ENCODE measurements around the gene ACE. TPM values are rescaled to one million over a fixed set of nuclear protein-coding genes. Genes with fewer than 3 reads are reported as not detected.

The ACE gene
- total RNA-seq, 1 donor from 2014 or later = 4.5 TPM

DNA sequence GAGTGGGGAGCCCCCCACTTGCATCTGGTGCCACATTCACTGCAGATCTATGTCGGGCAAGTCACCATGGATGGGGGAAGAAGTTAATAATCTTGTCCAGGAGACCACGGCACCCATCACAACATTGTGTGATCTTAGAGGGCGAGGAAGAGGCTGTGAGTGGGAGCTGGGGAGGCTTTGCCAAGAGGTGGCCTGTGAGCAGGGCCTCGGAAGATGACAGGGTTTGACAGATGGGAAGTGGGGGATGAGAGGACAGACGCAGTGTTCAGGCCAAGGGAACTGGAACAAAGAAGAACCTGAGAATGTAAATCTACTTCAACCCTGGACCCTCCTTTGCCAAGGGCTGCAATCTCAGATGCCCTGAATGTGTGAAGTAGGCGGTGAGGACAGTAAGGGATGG is 12.4 kb downstream of the ACE start:
- no peak for FAIRE-seq
- no peak for DNase-seq (ENCODE audit: low spot score in 2 of 2)

DNA sequence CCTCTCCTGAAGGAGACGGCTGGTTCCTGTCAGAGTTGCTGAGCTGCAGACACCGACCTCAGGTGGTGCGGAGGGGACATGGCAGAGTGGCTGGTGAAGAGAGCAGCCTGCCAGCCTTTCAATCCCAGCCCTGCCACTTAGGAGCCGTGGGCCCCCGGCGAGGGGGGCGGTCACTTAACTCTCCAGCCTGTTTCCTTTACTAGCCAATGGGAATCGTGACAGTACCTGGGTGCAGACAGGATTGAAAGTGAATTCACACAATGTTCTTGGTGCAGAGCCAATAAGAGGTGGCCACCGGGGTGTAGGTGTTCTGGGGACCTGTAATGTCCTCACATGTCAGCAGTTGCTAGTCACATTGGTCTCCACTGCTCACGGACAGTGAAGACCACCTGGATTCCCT is 13.5 kb downstream of the ACE start:
- FAIRE-seq = no peak
- no peak for DNase-seq (ENCODE audit: low spot score in 2 of 2)

DNA sequence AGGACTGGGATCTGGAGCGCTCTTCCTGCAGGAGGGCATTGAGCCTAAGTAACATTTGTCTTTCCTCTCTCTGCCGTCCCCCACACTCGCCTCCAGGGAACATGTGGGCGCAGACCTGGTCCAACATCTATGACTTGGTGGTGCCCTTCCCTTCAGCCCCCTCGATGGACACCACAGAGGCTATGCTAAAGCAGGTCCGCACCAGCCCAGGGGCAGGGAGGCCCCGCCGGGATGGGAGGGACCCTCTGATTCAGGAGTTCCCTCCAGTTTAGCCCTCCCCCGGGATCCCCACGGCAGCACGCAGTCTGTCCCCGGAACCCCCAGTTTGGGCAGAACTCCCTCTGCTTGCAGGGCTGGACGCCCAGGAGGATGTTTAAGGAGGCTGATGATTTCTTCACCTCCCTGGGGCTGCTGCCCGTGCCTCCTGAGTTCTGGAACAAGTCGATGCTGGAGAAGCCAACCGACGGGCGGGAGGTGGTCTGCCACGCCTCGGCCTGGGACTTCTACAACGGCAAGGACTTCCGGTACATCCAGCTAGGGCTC is 14.1 kb downstream of the ACE start:
- DNase-seq (ENCODE audit: low spot score in 2 of 2) = no peak
- no peak for FAIRE-seq

DNA sequence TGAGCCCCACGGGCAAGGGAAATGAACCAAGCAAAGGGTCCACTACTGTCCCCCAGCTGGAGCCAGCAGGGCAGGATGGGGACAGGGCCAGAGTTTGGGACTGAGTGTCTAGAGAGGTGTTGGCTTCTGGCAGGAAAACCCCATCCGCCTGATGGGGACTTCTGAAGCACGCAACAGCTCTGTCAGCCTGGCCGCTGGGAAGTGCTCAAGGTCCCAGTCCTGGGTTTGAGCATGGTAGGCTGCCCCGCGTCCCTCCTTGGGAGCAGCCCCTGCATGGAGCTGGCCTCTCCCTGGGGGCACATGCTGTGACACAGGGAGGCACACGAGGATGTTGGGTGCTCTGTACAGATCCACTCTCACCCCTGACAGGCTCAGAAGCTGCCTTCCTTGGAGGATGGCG is 14.6 kb downstream of the ACE start:
- FAIRE-seq = no peak
- DNase-seq (ENCODE audit: low spot score in 2 of 2) = no peak

DNA sequence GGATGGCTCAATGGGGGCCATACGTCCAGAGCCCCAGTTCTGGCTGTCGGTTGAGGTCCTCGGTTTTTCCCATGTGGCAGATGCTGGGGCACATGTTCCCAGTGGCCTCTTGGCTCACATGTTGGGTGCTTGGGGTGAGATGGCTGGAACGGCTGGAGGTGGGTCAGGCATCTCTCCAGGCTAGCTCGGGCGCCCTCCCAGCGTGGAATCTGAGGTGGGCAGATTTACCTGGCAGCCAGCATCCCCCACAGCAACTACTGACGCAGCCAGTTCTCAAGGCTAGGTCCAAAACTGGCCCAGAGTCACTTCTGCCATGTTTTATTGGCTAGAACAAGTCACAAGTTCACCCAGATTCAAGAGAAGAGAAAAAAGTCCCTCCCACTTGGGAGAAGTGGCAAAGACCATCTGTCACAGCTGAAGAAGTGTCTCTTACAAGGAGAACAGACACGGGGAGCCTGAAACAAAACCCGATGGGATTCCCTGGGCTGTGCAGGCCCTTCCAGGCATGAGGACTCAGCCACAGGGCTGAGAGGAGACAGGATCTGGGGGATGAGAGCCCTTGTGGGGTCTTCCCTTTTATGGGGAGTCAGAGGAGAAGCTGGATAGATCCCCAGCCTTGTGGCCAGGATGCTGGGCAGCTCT is 15.2 kb downstream of the ACE start:
- DNase-seq (ENCODE audit: low spot score in 2 of 2) (no peak), FAIRE-seq (no peak)

DNA sequence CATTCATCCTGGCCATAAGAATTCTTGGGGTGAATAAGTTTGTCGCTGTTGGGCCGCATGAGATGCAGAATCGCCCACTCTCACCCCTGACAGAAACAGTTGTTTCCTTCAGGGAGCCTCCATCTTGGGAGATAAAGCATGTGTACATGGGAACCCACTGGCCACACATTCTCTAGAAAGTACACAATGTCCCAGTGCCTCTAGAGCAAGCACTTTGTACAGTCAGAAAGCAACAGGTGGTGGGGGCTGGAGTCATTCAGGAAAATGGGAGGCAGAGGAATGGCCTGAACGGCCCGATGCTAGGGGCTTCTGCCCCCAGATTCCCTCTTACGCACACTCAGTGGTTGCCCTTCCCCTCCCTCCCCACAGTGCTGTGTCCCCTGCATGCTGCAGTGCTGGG is 16.1 kb downstream of the ACE start:
- DNase-seq (ENCODE audit: low spot score in 2 of 2) (no peak), FAIRE-seq (no peak)

DNA sequence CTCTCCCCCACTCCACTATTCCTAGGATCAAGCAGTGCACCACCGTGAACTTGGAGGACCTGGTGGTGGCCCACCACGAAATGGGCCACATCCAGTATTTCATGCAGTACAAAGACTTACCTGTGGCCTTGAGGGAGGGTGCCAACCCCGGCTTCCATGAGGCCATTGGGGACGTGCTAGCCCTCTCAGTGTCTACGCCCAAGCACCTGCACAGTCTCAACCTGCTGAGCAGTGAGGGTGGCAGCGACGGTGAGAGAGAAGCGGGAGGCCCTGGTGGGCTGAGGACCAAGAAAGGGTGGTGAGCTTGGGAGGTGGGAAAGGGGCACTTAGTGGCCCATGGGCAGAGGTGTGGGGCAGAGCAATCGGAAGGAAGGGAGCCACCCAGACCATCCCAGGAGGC is 16.6 kb downstream of the ACE start:
- no peak for FAIRE-seq
- DNase-seq (ENCODE audit: low spot score in 2 of 2) = no peak

DNA sequence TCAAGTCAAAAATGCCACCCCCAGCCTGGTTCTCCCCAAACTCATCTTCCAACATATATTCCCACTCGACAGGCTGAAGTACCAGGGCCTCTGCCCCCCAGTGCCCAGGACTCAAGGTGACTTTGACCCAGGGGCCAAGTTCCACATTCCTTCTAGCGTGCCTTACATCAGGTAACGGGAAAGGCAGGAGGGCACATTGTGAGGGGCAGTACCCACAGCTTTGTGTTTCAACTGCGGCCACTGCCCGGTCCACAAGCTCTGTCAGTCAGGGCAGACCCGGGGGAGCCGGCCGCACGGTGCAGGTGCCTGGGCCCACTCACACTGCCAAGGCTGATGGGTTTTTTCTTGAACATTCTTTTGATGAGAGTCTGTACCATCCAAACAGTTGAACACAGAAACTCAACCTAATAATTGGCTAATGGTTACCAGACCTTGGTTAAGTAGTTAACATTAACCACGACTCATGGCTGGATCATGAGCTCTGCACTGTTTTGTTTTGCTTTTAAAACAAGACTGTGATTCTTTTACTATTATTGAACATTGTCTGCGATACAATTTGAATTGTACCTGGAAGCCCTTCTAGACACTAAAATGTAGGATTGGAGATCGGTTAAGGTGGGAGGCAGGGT is 17.6 kb downstream of the ACE start:
- DNase-seq (ENCODE audit: low spot score in 2 of 2) = no peak
- no peak for FAIRE-seq

DNA sequence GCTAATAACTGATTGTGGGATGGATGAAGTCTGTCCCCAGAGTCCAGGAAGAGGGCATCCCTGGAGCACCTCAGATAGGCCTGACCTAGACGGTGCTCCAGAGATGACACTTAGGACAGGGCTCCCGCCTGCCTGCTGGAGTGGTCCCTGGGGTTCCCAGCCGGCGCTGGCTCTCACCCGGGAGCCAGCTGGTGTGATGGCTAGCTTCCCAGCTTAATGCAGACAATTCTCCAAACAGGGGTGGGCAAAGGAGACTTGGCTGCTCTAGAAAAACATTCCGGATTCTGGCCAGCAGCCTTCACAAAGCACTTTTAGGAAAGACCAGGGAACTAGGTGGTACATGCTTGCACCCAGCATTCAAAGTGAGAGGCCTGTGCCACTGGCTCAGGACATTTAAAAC is 18.6 kb downstream of the ACE start:
- no peak for DNase-seq (ENCODE audit: low spot score in 2 of 2)
- no peak for FAIRE-seq

DNA sequence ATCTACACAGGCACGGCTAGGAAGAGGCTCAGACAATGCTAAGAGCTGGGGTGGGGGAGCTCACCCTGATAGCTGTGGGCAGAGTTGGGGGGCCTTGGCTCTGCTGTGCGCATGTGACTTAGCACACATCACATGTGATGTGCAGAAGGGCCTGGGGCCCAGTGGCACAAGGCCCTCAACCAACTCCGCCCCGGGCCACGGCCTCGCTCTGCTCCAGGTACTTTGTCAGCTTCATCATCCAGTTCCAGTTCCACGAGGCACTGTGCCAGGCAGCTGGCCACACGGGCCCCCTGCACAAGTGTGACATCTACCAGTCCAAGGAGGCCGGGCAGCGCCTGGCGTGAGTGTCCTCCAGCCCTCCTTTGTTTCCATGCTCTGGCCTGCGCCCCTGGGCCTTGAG is 19.3 kb downstream of the ACE start:
- FAIRE-seq (no peak), DNase-seq (ENCODE audit: low spot score in 2 of 2) (no peak)

DNA sequence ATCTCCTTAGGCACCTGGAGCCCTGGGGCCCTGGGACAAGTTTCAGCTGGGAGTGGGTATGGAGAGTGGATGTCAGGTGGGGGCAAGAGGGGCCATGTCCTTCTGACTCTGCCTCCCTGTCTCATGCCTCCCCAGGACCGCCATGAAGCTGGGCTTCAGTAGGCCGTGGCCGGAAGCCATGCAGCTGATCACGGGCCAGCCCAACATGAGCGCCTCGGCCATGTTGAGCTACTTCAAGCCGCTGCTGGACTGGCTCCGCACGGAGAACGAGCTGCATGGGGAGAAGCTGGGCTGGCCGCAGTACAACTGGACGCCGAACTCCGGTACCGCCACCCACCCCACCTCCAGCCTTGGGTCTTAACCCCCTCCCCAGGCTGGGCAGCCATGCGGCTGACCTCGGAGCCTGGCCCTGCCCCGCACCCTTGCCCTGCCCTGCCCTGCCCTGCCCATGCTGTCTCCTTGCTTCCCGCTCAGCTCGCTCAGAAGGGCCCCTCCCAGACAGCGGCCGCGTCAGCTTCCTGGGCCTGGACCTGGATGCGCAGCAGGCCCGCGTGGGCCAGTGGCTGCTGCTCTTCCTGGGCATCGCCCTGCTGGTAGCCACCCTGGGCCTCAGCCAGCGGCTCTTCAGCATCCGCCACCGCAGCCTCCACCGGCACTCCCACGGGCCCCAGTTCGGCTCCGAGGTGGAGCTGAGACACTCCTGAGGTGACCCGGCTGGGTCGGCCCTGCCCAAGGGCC is 20.0 kb downstream of the ACE start:
- FAIRE-seq (no peak), DNase-seq (ENCODE audit: low spot score in 2 of 2) (no peak)

DNA sequence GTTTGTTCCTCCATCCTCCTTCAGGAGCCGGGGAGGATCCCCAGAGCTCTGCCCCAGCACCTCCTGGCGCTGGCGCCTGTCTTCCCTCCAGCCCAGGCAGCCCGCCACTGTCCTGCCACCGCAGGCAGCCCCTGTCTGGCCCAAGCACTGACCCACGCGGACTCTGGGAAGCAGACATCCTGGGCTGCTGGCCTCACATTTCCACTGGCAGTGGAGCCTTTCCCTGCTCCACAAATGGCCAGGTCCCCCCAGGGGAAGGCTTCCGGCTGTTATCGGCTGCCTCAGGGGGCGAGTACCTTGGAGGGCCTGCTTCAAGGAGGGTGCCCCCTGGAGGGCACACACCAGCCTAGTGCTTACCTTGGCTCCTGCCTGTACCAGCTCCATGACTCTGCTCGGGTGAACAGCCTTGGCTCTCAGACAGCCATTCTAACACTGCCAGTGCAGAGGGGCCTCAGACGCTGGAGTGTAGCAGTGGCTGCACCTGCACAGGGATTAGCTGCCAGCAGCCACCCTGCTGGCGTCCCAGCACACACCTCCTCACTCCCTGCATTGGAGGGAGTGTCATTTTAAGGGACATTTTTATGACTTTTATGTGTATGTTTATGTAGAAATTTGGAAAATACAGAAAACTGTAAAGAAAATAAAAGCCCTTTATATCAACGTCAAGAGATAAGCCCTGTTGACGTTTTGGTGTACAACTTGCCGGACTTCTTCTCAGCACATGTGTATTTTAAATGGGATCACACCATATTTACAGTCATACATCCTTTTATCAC is 21.0 kb downstream of the ACE start:
- DNase-seq (ENCODE audit: low spot score in 2 of 2) (no peak), FAIRE-seq (no peak)

DNA sequence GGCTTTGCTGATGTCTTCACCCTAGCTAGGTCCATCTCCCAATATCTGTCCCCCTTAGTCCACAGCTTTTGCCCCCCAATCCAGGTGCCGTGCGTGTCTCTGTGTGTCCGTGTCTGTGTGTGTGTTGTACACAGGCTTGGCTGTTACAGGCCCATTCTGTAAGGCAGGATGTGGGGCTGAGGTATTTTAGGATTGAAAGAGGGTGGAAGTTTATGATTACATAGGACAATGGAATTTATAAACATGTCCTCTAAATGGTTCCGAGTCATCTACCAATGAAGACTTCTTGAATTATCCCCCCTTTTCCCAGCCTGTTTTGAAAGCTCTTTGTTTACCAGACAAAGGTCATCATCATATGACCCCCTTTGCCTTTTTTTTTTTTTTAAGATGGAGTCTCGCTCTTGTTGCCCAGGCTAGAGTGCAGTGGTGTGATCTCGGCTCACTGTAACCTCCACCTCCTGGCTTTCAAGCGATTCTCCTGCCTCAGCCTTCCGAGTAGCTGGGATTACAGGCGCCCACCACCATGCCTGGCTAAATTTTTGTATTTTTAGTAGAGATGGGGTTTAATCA is 21.9 kb downstream of the ACE start:
- no peak for FAIRE-seq
- DNase-seq (ENCODE audit: low spot score in 2 of 2) = no peak

DNA sequence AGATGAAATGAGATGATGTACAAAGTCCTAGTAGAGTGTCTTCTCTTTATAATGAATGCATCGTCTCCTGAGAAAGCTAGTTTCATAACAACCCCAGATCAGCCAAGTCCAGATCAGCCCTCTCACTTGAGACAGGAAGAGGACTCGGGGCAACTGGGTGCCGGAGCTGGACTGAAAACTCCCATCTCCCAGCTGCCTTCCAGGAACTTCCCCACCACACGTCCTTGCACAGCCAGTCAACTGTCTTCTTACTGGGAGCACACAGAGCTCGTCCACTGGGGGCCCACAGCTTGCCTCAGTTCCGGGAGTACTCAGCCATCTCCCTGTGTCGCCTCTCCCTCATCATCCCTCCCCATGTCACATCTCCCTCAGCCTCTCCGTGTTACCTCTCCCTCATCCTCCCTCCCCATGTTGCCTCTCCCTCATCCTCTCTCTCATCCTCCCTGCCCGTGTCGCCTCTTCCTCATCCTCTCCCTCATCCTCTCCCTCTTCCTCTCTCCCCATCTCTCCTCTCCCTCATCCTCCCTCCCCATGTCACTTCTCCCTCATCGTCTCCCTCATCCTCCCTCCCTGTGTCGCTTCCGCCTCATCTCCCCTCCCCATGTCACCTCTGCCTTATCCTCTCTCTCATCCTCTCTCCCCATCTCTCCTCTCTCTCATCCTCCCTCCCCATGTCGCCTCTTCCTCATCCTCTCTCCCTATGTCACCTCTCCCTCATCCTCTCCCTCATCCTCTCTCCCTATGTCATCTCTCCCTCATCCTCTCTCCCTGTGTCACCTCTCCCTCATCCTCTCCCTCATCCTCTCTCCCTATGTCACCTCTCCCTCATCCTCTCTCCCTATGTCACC is 23.9 kb downstream of the ACE start:
- DNase-seq (ENCODE audit: low spot score in 2 of 2) (no peak), FAIRE-seq (no peak)

DNA sequence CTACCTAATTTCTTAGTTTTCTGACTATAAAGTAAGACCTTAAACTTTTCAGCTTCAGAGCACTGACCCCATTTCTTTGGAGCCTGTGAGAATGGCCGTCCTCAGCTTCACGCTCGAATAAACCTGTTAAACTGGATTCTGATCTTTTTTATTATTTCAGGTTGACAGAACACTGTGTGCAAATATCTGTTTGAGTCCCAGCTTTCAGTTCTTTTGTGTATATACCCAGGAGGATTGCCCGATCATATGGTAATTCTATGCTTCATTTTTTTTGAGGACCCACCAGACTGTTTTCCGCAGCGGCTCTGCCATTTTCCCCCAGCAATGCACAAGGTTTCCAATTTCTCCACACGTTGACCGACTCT is 26.5 kb downstream of the ACE start:
- no peak for FAIRE-seq
- DNase-seq (ENCODE audit: low spot score in 2 of 2) = no peak

DNA sequence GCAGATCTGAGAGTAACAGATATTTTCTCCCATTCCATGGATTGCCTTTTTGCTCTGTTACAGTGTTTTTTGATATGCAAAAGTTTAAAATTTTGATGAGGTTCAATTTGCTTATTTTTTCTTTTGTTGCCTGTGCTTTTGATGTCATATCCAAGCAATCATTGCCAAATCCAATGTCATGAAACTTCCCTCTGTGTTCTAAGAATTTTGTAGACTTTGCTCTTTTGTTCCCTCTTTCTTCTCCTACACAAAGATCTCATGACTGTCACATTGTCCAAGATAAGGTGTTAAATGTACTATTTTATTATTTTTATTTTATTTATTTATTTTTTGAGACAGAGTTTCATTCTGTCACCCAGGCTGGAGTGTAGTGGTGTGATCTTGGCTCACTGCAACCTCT is 27.4 kb downstream of the ACE start:
- DNase-seq (ENCODE audit: low spot score in 2 of 2) (no peak), FAIRE-seq (no peak)

DNA sequence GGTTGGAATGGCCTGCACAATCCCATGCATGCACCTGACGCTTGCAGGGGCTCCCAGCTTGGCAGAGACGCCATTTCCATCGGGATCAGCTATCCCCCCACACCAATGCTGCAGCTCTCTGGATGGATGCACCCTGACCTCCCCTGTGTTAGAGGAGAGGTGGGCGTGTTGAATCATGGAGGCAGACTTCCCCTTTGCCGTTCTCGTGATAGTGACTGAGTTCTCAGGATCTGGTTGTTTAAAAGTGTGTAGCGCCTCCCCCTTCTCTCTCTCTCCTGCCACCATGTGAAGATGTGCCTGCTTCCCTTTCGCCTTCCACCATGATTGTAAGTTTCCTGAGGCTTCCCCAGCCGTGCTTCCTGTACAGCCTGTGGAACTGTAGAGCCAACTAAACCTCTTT is 28.5 kb downstream of the ACE start:
- FAIRE-seq = no peak
- no peak for DNase-seq (ENCODE audit: low spot score in 2 of 2)

DNA sequence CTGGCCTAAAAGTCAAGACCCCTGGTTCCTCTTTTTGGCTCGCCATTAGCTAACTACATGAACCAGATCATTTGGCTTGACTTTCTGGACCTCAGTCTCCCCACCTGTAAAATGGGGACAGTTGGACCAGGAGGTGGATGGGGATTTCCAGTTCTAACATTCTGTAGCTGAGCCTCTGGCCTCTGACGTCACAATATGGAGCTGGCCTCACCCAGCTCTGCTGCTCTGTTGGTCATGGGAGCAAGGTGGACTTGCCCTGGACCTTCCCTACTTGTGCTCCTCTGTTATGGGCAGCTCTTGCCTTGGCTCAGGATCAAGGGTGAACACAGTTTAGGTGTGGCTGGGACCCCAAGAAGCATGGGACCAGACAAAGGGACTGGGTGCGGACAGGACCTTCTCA is 29.8 kb downstream of the ACE start:
- DNase-seq (ENCODE audit: low spot score in 2 of 2) (no peak), FAIRE-seq (no peak)

DNA sequence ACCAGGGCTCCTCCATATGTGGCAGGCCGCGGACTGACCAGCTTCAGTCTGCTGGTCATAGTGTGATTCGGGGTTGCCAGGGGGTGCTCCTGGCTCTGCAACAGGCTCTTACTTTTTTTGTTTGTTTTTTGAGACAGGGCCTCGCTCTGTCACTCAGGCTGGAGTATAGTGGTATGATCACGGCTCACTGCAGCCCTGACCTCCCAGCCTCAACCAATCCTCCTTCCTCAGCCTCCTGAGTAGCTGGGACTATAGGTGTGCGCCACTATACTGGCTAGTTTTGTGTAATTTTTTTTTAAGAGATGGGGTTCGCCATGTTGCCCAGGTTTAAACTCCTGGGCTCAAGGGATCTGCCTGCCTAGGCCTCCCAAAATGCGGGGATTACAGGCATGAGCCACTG is 34.5 kb downstream of the ACE start:
- FAIRE-seq = no peak
- DNase-seq (ENCODE audit: low spot score in 2 of 2) = no peak

DNA sequence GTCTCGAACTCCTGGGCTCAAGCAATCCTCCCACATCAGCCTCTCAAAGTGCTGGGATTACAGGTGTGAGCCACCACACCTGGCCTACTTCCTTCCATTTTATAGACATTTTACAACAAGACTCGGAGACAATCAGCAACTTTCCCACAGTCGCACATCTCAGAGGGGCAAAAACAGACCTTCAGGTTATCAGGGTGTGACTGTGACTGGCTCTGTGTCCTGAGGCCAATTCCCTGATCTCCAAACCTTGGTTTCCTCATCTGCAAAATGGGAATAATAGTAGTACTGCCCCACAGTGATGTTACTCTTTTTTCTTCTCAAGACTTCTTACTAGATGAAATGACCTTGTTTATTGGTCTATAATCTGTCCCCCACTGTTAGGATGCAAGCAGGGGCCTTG is 35.5 kb downstream of the ACE start:
- DNase-seq (ENCODE audit: low spot score in 2 of 2) (no peak), FAIRE-seq (no peak)
